Muscle layer of duodenum (tissue), 2 donors: ENCODE results near the gene GNLY.

Source experiments
- H3K27ac ChIP-seq: one replicate; pipeline ENCODE4 v1.7.0; 2013; ENCODE audit warnings: mild to moderate bottlenecking, low read length
- H3K27me3 ChIP-seq: one replicate; pipeline ENCODE4 v1.7.0; 2013; ENCODE audit warnings: low read depth, mild to moderate bottlenecking, control low read depth, low read length
- H3K36me3 ChIP-seq, 2 donors: one replicate each; pipeline ENCODE4 v1.7.0; 2013; ENCODE audit warnings: low read length in 2 of 2, control low read depth in 1 of 2, mild to moderate bottlenecking in 1 of 2; ENCODE audit not compliant: insufficient read depth in 2 of 2, control insufficient read depth in 1 of 2
- H3K4me1 ChIP-seq, 2 donors: one replicate each; pipeline ENCODE4 v1.7.0; 2013; ENCODE audit warnings: low read length in 2 of 2, mild to moderate bottlenecking in 2 of 2, control low read depth in 1 of 2, moderate library complexity in 1 of 2; ENCODE audit not compliant: insufficient read depth in 2 of 2, control insufficient read depth in 1 of 2
- H3K4me3 ChIP-seq, 2 donors: one replicate each; pipeline ENCODE4 v1.7.0; 2013; ENCODE audit warnings: low read length in 2 of 2, low read depth in 1 of 2, mild to moderate bottlenecking in 1 of 2
- H3K9me3 ChIP-seq, 2 donors: one replicate each; pipeline ENCODE4 v1.7.0; 2013; ENCODE audit warnings: low read length in 2 of 2, control low read depth in 1 of 2, mild to moderate bottlenecking in 1 of 2; ENCODE audit not compliant: control insufficient read depth in 1 of 2
- donor health status: healthy.

The GNLY gene

DNA sequence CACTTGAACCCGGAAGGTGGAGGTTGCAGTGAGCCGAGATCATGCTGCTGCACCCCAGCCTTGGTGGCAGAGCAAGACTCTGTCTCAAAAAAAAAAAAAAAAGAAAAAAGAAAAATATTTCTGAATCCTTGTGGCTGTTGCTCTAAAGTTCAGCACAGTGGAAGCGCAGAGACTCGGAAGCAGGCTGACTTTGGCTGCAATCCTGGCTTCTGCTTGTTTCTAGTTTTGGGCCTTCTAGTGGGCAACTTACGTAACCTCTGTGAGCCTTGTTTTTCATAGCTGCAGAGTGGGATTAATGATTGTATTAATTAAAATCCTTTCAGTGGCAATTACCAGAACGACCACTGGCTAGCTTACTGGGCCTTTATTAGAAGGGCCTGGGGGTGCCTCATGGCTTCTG lies 28.4 kb downstream of the GNLY start:
- Histone ChIP-seq H3K4me3 (no peak overlapping the region), H3K27ac (no peak overlapping the region), H3K4me1 (no peaks in the 10 kb centered on the region), H3K36me3 (no peaks in the 10 kb centered on the region), H3K27me3 (no peaks in the 10 kb centered on the region), H3K9me3 (no peaks in the 10 kb centered on the region)

DNA sequence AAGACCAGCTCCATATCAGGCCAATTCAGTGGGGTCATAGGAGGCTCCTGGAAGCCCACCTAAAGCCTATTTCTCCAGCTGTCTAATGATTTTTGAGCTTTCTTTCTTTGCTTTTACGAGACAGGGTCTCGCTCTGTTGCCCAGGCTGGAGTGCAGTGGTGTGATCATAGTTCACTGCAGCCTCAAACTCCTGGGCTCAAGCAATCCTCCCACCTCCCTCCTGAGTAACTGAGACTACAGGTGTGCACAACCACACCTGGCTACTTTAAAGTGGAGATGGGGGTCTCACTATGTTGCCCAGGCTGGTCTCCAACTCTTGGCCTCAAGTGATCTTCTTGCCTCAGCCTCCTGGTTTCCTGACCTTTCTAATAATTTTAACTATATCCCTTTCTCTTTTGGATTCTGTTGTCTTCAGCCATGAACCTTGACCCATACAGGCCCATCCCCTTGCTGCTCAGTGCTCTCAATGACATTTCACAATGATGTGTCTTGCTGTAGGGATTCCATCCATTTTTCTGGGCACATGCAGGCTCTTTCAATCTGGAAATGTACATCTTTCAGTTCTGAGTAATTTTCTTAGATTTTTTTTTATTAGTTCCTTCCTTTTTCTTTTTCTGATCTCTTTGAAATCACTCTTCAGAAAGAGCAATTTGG lies 29.7 kb downstream of the GNLY start:
- no peak overlapping the region for H3K27ac ChIP-seq
- H3K27me3 ChIP-seq = no peaks in the 10 kb centered on the region
- no peaks in the 10 kb centered on the region for H3K36me3 ChIP-seq
- no peaks in the 10 kb centered on the region for H3K9me3 ChIP-seq
- H3K4me3 ChIP-seq = no peak overlapping the region
- peaks cover 3 to 7% of the 10 kb centered on the region in 2 donors for H3K4me1 ChIP-seq

DNA sequence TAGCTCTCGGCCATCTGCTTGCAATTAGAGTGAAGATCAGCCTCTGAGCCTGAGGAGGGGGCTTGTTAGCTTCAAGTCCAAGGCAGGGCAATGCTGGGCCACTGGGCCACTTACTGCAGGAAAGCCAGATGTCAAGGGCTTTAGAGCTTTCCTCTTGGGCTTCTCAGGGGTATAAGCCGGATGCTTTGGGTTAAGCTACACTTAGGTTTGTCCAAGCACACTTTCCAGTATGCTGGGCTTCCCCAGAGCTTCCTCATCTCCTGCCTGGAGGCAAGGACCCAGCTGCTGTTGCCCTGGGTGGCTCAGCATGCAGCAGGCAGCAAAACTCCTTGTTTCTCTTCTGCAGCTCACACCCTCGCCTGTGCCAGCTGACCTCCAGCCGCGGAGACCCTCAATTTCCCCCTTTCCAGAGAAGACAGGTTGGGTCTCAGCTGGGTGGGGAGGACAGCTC lies 30.6 kb downstream of the GNLY start:
- H3K9me3 ChIP-seq = no peaks in the 10 kb centered on the region

DNA sequence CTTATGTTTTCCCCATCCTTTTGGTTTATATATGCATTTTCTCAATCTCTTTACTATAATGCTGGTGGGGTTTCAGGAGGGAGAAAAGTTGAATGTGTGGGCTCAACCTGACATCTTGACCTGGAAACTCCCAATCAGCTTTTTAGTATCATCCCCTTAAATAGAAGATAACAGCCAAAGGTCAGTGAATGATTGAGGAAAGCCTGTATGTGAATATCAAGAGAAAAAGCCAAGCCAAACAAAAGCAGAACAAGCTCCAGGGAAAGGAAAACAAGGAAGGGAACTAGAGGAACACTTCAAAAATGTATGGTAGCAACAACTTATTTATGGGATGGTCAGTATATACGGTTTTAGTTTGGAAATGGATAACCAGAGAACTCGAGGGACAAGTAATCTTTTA lies 31.3 kb downstream of the GNLY start:
- no peaks in the 10 kb centered on the region for H3K36me3 ChIP-seq
- no peaks in the 10 kb centered on the region for H3K9me3 ChIP-seq
- H3K4me3 ChIP-seq = no peak overlapping the region
- H3K27ac ChIP-seq = no peak overlapping the region
- H3K4me1 ChIP-seq = peaks cover 3 to 14% of the 10 kb centered on the region in 2 donors
- H3K27me3 ChIP-seq = no peaks in the 10 kb centered on the region

More for the DNA sequence above, 30.6 kb downstream of the GNLY start:
- Histone ChIP-seq H3K4me3 (no peak overlapping the region), H3K36me3 (no peaks in the 10 kb centered on the region), H3K4me1 (peaks cover 3 to 14% of the 10 kb centered on the region in 2 donors), H3K27ac (no peak overlapping the region), H3K27me3 (no peaks in the 10 kb centered on the region)

DNA sequence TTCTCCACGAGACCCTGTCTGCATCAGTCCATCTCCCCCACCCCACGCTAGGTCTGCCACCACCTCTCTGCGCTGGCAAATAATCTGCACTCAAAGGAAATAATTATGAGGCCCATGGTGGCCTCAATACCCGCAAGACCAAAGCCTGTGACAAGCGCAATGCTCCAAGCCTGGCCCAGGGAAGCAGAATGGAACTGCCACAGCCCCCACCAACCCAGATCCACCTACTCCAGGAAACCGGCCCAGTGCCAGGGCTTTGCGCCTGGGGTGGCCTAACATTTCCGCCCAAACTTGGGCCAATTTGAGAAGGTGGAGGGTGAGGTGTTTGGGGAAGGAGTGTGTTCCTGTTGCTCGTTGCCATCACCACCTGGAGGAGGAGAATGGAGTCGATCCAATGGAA lies 33.6 kb downstream of the GNLY start:
- Histone ChIP-seq H3K9me3 (no peaks in the 10 kb centered on the region), H3K27me3 (no peaks in the 10 kb centered on the region), H3K27ac (no peak overlapping the region), H3K4me1 (peaks cover 3 to 14% of the 10 kb centered on the region in 2 donors), H3K36me3 (no peaks in the 10 kb centered on the region), H3K4me3 (no peak overlapping the region)

DNA sequence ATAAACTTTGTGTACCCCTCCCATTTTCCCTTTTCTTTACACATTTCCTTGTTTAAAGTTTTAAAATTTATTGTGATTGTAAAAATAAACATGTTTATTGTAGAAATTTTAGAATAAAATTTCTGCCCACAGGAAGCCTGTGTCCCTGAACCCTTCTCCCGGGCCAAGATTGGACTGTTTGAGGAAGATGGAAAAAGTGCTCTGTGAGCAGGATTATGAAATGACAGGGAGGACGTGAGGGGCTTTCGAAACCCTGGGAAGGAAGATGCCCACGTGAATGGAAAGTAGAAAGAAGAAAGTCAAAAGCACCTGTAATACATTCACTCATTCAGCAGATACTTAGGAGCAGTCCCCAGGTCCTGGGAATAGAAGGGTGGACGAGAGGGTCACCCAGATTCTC lies 34.2 kb downstream of the GNLY start:
- H3K27me3 ChIP-seq = no peaks in the 10 kb centered on the region

DNA sequence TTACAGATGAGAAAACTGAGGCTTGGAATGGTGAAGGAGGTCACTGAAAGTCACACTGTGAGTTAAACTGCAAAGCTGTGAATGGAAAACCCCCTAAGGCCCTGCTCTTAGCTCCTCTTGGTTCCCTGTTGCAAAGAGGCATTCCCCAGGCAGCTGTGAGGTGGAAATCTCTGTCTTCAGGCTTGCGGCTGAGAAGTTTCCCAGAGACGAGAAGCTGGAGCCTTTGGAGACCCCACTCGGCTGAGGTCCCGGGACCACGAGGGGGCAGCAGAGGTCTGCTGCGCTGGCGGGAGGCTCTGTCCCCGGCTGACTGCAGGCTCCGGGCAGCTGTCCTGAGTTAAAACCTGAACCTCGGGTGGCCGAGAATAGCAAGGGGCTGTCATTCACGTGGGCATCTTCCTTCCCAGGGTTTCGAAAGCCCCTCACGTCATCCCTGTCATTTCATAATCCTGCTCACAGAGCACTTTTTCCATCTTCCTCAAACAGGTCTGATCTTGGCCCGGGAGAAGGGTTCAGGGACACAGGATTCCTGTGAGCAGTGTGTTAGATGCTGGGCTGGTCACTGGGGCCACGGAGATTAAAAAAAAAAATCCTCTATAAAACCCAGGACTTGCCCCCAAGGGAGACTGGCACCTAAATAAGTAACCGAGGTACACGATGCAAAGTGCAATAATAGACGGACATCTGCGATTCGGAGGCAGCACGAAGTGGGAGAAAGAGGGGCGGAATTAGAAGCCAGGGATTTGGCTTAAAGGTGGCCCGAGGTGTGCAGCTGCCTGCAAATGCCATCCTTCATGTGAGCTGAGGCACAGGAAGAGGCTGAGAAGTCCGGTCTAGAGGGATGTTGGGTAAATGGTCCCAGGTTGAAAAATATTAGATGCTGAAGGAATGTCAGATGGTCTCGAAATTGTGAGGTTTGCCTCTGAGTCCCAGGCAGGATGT lies 35.0 kb downstream of the GNLY start:
- Histone ChIP-seq H3K4me1 (peaks cover 3 to 14% of the 10 kb centered on the region in 2 donors), H3K9me3 (no peaks in the 10 kb centered on the region), H3K36me3 (no peaks in the 10 kb centered on the region), H3K4me3 (peak overlapping the region in 1 of 2 donors; percentile 8), H3K27me3 (no peaks in the 10 kb centered on the region), H3K27ac (no peak overlapping the region)

More for the DNA sequence above, 34.2 kb downstream of the GNLY start:
- no peaks in the 10 kb centered on the region for H3K9me3 ChIP-seq
- H3K27ac ChIP-seq = no peak overlapping the region
- no peak overlapping the region for H3K4me3 ChIP-seq
- H3K4me1 ChIP-seq = peaks cover 3 to 14% of the 10 kb centered on the region in 2 donors
- H3K36me3 ChIP-seq = no peaks in the 10 kb centered on the region

DNA sequence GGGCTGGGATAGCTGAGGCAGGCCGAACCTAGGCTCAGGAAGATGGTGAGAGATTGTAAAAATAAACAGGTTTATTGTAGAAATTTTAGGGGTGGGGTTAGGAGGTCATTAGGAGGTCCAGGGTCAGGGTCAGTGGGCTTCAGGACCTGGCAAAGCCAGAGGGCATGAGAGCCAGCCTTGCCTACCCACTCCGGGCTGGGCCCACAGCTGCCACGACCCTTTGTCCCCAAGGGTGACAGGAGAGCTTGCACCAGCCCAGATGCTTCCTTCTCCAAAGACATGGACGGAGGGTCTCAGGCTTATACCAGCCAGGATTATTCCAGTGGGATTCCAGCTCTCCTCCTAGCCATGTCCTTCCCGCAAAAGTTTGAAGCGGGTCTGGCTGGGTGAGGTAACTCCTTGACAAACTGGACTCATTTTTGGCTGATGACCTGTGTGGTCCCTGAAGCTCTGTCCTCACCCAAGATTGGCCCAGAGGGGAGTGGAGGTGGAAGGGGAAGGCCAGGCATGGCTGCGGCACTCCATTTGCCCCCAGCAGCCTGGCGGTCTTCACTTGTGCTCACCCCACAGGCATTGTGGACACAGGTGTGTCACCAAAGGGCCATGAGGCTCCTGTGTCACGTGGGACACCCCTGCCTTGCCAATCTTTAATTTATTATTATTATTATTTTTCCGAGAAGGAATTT lies 35.8 kb downstream of the GNLY start:
- Histone ChIP-seq H3K4me3 (no peak overlapping the region), H3K36me3 (no peaks in the 10 kb centered on the region), H3K4me1 (peaks cover 3 to 14% of the 10 kb centered on the region in 2 donors), H3K27ac (no peak overlapping the region), H3K9me3 (no peaks in the 10 kb centered on the region), H3K27me3 (no peaks in the 10 kb centered on the region)

DNA sequence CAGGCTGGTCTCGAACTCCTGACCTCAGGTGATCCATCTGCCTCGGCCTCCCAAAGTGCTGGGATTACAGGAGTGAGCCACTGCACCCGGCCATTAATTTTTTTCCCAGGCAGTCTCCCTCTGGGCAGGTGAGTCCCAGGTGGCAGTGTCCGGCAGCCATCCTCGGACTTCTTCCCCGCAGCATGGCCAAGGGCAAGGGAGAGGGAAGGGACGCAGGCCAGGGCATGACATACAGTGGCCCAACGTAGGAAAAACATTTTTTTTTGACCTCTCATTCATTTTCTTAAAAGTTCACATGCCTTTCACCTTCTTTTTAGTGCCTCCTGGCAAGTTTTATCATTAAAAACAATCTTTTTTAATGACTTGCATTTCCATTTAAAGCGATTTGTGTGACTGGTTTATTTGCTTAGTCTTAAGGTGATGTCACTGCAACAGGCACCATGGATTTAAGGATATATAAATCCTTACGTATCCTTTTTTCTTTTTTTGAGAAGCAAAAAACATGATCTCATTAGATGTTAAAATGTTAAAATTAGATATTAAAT lies 36.6 kb downstream of the GNLY start:
- Histone ChIP-seq H3K4me3 (no peak overlapping the region), H3K4me1 (peaks cover 3 to 14% of the 10 kb centered on the region in 2 donors), H3K9me3 (no peaks in the 10 kb centered on the region), H3K27ac (no peak overlapping the region), H3K36me3 (no peaks in the 10 kb centered on the region), H3K27me3 (no peaks in the 10 kb centered on the region)

DNA sequence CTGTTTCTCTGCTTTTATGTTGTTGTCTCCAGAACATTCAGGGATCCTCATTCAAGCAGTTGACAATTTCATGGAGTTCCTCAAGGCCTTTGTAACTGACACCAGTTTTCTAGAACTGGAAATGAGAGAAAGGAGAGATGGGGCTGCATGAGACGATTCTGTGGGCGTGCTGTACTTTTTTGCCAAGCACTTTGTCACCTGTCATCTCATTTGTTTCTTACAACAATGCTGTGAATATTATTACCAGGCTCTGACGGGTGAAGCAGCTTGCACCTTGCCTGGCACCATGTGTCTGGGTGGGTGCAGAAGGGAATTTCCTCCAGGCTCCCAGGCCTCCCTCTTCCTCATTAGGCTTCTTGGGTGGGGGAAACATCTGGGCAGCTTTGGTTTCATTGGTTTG lies 37.4 kb downstream of the GNLY start:
- Histone ChIP-seq H3K36me3 (no peaks in the 10 kb centered on the region), H3K4me3 (no peak overlapping the region), H3K27me3 (no peaks in the 10 kb centered on the region), H3K9me3 (no peaks in the 10 kb centered on the region), H3K4me1 (peaks cover 3 to 15% of the 10 kb centered on the region in 2 donors), H3K27ac (no peak overlapping the region)
